ENCODE measurements around the gene OPRM1. TPM values are rescaled to one million over a fixed set of nuclear protein-coding genes. Genes with fewer than 3 reads are reported as not detected.

Gene OPRM1
- total and polyA plus RNA-seq, 11 donors: not detected

DNA sequence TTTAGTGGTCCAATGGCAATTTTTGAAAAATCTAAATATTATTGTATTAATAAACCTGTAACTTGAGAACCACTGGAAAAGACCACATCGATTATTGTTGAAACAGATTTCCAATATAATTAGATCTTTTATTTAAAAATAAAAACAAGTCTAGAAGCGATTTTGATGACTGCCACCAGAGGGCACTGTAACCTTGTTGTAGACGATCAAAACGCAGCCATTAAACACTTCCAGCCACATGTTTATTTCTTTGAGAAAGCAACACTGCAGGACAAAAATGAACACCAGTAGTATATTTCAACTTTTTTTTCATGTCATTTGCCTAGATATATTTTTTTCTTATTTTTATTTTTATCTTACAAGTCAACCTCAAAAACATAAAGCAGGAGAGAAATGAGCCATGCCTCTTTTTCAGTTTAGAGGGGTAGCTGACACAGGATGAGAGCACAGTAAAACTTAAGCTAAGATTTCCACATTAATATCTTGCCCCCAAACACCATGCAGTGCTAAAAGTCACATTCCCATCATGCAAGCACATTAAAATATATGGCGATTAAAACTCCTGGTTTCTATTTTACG, 115.4 kb downstream of the OPRM1 start:
- Histone ChIP-seq H3K4me3 (no peak overlapping the region), H3K27me3 (no peaks in the 10 kb centered on the region), H3K36me3 (no peaks in the 10 kb centered on the region), H3K9me3 (no peaks in the 10 kb centered on the region), H3K27ac (no peak overlapping the region), H3K4me1 (peaks cover 0 to 43% (median 0%) of the 10 kb centered on the region in 12 donors)
- ATAC-seq (no peak), DNase-seq (peak in 3 of 5 donors; percentile 40 to 44 (median 43))
- intact Hi-C loops (cut with DNase I): loop anchor here (1.0 to 10.0 kb wide), 14 partner anchors 122 to 650 kb away; partner anchors contain the start of gene CNKSR3 (in 1 of the 10)
- no peak for TF ChIP-seq POLR2A (IDR thresholded peaks at IDR 0.05)
- peak; percentile 78 to 90 (median 84) for TF ChIP-seq CTCF (IDR thresholded peaks at IDR 0.05)
- 31 to 34% (median 32%) methylated on average over 6 of the region's 6 CpGs for WGBS, 4 donors

GRCh38 chr6:154156135-154156896, 117.3 kb downstream of the OPRM1 start:
- peak in 3 of 5 donors; percentile 18 to 34 (median 25) for DNase-seq
- Histone ChIP-seq H3K4me1 (peaks cover 0 to 50% (median 0%) of the 10 kb centered on the region in 12 donors), H3K27me3 (no peaks in the 10 kb centered on the region), H3K4me3 (no peak overlapping the region), H3K9me3 (no peaks in the 10 kb centered on the region), H3K27ac (peak overlapping the region in 1 of 12 donors; percentile 74), H3K36me3 (no peaks in the 10 kb centered on the region)
- intact Hi-C loops (cut with DNase I): loop anchor here in 9 of 10 donors (1.0 to 10.0 kb wide), 11 partner anchors 120 to 648 kb away; partner anchors contain the start of gene CNKSR3 (in 1 of the 9)
- ATAC-seq: peak; percentile 55 to 78 (median 68)
- TF ChIP-seq POLR2A (IDR thresholded peaks at IDR 0.05) (no peak), CTCF (IDR thresholded peaks at IDR 0.05) (peak; percentile 15 to 56 (median 42))
- WGBS, 4 donors: 79 to 86% (median 83%) methylated on average over 11 of the region's 11 CpGs

- H3K4me3 ChIP-seq: peak overlapping the region in 8 of 12 donors; percentile 1 to 40 (median 16)
- H3K9me3 ChIP-seq: no peaks in the 10 kb centered on the region
- DNase-seq (no peak), ATAC-seq (no peak)
- H3K36me3 ChIP-seq: no peaks in the 10 kb centered on the region
- WGBS, 4 donors: 58 to 66% (median 59%) methylated on average over 4 of the region's 4 CpGs
- no peaks in the 10 kb centered on the region for H3K27me3 ChIP-seq
- peaks cover 0 to 58% (median 0%) of the 10 kb centered on the region in 12 donors for H3K4me1 ChIP-seq
- no peak for TF ChIP-seq POLR2A (IDR thresholded peaks at IDR 0.05)
- no peak for TF ChIP-seq CTCF (IDR thresholded peaks at IDR 0.05)
- peak overlapping the region in 2 of 12 donors; percentile 6 to 74 for H3K27ac ChIP-seq
- intact Hi-C loops (cut with DNase I): loop anchor here in 9 of 10 donors (2.0 to 10.0 kb wide), 10 partner anchors 120 to 648 kb away; partner anchors contain the start of gene CNKSR3 (in 1 of the 9)
Observed at GRCh38 chr6:154157082-154157481, 118.0 kb downstream of the OPRM1 start.

DNA sequence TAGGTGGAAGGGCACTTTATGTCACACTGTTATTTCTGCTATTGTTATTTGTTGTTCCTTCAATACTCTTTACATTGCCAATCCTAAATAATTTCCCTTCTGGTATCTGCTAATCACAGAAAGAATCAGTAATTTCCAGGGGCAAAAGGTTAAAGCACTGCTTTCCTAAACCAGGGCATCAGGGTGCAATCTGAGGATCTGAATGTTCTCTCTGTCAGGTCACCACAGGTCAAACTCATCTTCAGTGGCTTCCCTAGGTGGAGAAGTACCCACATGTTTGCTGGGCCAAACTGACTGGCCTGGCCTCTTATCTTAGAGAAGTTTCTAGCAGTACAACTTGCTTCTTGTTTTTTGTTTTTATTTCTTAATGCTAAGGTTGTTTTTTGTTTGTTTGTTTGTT, 118.7 kb downstream of the OPRM1 start:
- Histone ChIP-seq H3K27ac (peak overlapping the region in 1 of 12 donors; percentile 74), H3K4me3 (peak overlapping the region in 2 of 12 donors; percentile 6 to 21), H3K9me3 (no peaks in the 10 kb centered on the region), H3K4me1 (peaks cover 0 to 64% (median 0%) of the 10 kb centered on the region in 12 donors), H3K27me3 (no peaks in the 10 kb centered on the region), H3K36me3 (no peaks in the 10 kb centered on the region)
- intact Hi-C loops (cut with DNase I): loop anchor here in 9 of 10 donors (2.0 to 10.0 kb wide), 10 partner anchors 119 to 647 kb away; partner anchors contain the start of gene CNKSR3 (in 1 of the 9)
- DNase-seq (no peak), ATAC-seq (no peak)
- TF ChIP-seq POLR2A (IDR thresholded peaks at IDR 0.05) (no peak), CTCF (IDR thresholded peaks at IDR 0.05) (no peak)

Data from heart left ventricle (tissue), 16 donors.